GM19351 (cell line): ENCODE data around the gene FAM171A1.

Experiments used
- ATAC-seq: cut with Tn5 transposase; IDR thresholded peaks from one replicate; pipeline ENCODE4 v1.9.1; 2021; ENCODE audit warnings: mild to moderate bottlenecking, moderate library complexity; ENCODE audit not compliant: unreplicated experiment

FAM171A1 gene

GRCh38 chr10:15374566-15374965 is 3.5 kb upstream of the FAM171A1 start:
- no peak for ATAC-seq

- ATAC-seq = peak; percentile 72
Measured at GRCh38 chr10:15374156-15374555, 3.1 kb upstream of the FAM171A1 start.

GRCh38 chr10:15373199-15373598 is 2.1 kb upstream of the FAM171A1 start:
- ATAC-seq = no peak

GRCh38 chr10:15370212-15370855 is 755 bp downstream of the FAM171A1 start:
- no peak for ATAC-seq

GRCh38 chr10:15369256-15370211 is 1.6 kb downstream of the FAM171A1 start:
- no peak for ATAC-seq

GRCh38 chr10:15368101-15368855 is 2.8 kb downstream of the FAM171A1 start:
- ATAC-seq = no peak

- ATAC-seq = no peak
Measured at GRCh38 chr10:15367296-15368085, 3.6 kb downstream of the FAM171A1 start.

- ATAC-seq = no peak
Measured at GRCh38 chr10:15365692-15366091, 5.4 kb downstream of the FAM171A1 start.

GRCh38 chr10:15364001-15364400 is 7.1 kb downstream of the FAM171A1 start:
- no peak for ATAC-seq

- ATAC-seq = no peak
Measured at GRCh38 chr10:15363031-15363430, 8.1 kb downstream of the FAM171A1 start.

- ATAC-seq = no peak
Measured at GRCh38 chr10:15361131-15361530, 10.0 kb downstream of the FAM171A1 start.

GRCh38 chr10:15360566-15360965 is 10.5 kb downstream of the FAM171A1 start:
- no peak for ATAC-seq

GRCh38 chr10:15353471-15354017 is 17.5 kb downstream of the FAM171A1 start:
- no peak for ATAC-seq

GRCh38 chr10:15352836-15353235 is 18.3 kb downstream of the FAM171A1 start:
- ATAC-seq = no peak

GRCh38 chr10:15352201-15352600 is 18.9 kb downstream of the FAM171A1 start:
- ATAC-seq = no peak

GRCh38 chr10:15351099-15351820 is 19.8 kb downstream of the FAM171A1 start:
- ATAC-seq = no peak

GRCh38 chr10:15349112-15349511 is 22.0 kb downstream of the FAM171A1 start:
- ATAC-seq = no peak

- no peak for ATAC-seq
Measured at GRCh38 chr10:15348579-15348978, 22.5 kb downstream of the FAM171A1 start.

- ATAC-seq = no peak
Measured at GRCh38 chr10:15347150-15347549, 23.9 kb downstream of the FAM171A1 start.
